HT1080 (cell line): Measurements from ENCODE around the gene KCNE2. TPM values are rescaled to one million over a fixed set of nuclear protein-coding genes. Genes with fewer than 3 reads are reported as not detected.
"Not testable (repeated sequence)": the region's sequence is repeated elsewhere in the genome, so short reads cannot be mapped to it uniquely, and the experiment has no call there.

Experiments used
- DNase-seq: peaks from one replicate; pipeline ENCODE4 v3.0.0-alpha.2; 2015; ENCODE audit warnings: low read depth
- total RNA-seq: library from RNA; depleted of rRNA; stranded (reverse); fragments of >200 nt; shearing (Covaris generic); gene quantifications from 2 replicates; pipeline ENCODE4 v1.2.3, GENCODE V29; 2014; rRNA removed

KCNE2 gene
- total RNA-seq, 1 experiment from 2014 or later: not detected

- not testable (repeated sequence) for DNase-seq
Observed at GRCh38 chr21:34406102-34406501, 42.3 kb downstream of the KCNE2 start.

GRCh38 chr21:34406676-34407075 is 42.9 kb downstream of the KCNE2 start:
- DNase-seq: not testable (repeated sequence)

GRCh38 chr21:34407294-34407693 is 43.5 kb downstream of the KCNE2 start:
- not testable (repeated sequence) for DNase-seq

- DNase-seq: not testable (repeated sequence)
Observed at GRCh38 chr21:34417448-34418077, 53.8 kb downstream of the KCNE2 start.

Other genes with a start within 250 kb of the KCNE2 start
- gene SMIM11, start 11.5 kb downstream of the KCNE2 start, total RNA-seq: 31.8 and 38.8 TPM in 2 replicates
- gene SMIM34, start 59.9 kb downstream of the KCNE2 start, total RNA-seq: not detected in 2 replicates
- gene KCNE1, start 148.2 kb downstream of the KCNE2 start, total RNA-seq: not detected in 2 replicates